GM12891 (cell line): ENCODE data around the gene STAT5B.

Experiments used
- POLR2A ChIP-seq: IDR thresholded peaks from 2 replicates; pipeline ENCODE4 v1.6.1; 2011; ENCODE audit warnings: low read depth, low read length, control low read depth
- SPI1 ChIP-seq: IDR thresholded peaks from 2 replicates; pipeline ENCODE4 v1.6.1; 2011; ENCODE audit warnings: low read depth, low read length, control low read depth

- no peak for TF ChIP-seq POLR2A
- no peak for TF ChIP-seq SPI1
These were observed 1.2 kb downstream of the STAT5B start for GRCh38 chr17:42274812-42275526.
